ENCODE data around the gene TMEM120B.

Gene TMEM120B

GRCh38 chr12:121773011-121773777, 60.6 kb downstream of the TMEM120B start:
- DNase-seq (ENCODE audit: low read depth in 3 of 3, low spot score in 1 of 3), result peak in 2 of 3 donors; percentile 54 to 65

GRCh38 chr12:121774968-121775474, 62.5 kb downstream of the TMEM120B start:
- no peak for DNase-seq (ENCODE audit: low read depth in 3 of 3, low spot score in 1 of 3)

GRCh38 chr12:121775501-121775900, 62.9 kb downstream of the TMEM120B start:
- no peak for DNase-seq (ENCODE audit: low read depth in 3 of 3, low spot score in 1 of 3)

GRCh38 chr12:121776190-121777098, 63.9 kb downstream of the TMEM120B start:
- DNase-seq (ENCODE audit: low read depth in 3 of 3, low spot score in 1 of 3), result peak; percentile 72 to 97 (median 80)

GRCh38 chr12:121778567-121779421, 66.2 kb downstream of the TMEM120B start:
- DNase-seq (ENCODE audit: low read depth in 3 of 3, low spot score in 1 of 3), result no peak

GRCh38 chr12:121779422-121779895, 66.9 kb downstream of the TMEM120B start:
- no peak for DNase-seq (ENCODE audit: low read depth in 3 of 3, low spot score in 1 of 3)

- no peak for DNase-seq (ENCODE audit: low read depth in 3 of 3, low spot score in 1 of 3)
These were observed 67.9 kb downstream of the TMEM120B start for GRCh38 chr12:121780429-121780828.

GRCh38 chr12:121781484-121781997, 69.0 kb downstream of the TMEM120B start:
- DNase-seq (ENCODE audit: low read depth in 3 of 3, low spot score in 1 of 3), result no peak

GRCh38 chr12:121781998-121782979, 69.7 kb downstream of the TMEM120B start:
- DNase-seq (ENCODE audit: low read depth in 3 of 3, low spot score in 1 of 3), result peak in 1 of 3 donors; percentile 53

GRCh38 chr12:121783766-121784165, 71.2 kb downstream of the TMEM120B start:
- DNase-seq (ENCODE audit: low read depth in 3 of 3, low spot score in 1 of 3), result no peak

- no peak for DNase-seq (ENCODE audit: low read depth in 3 of 3, low spot score in 1 of 3)
These were observed 71.9 kb downstream of the TMEM120B start for GRCh38 chr12:121784460-121784859.

GRCh38 chr12:121786440-121786825, 73.9 kb downstream of the TMEM120B start:
- DNase-seq (ENCODE audit: low read depth in 3 of 3, low spot score in 1 of 3), result no peak

GRCh38 chr12:121787063-121788025, 74.8 kb downstream of the TMEM120B start:
- no peak for DNase-seq (ENCODE audit: low read depth in 3 of 3, low spot score in 1 of 3)

GRCh38 chr12:121788176-121788818, 75.7 kb downstream of the TMEM120B start:
- no peak for DNase-seq (ENCODE audit: low read depth in 3 of 3, low spot score in 1 of 3)

GRCh38 chr12:121789233-121789781, 76.8 kb downstream of the TMEM120B start:
- no peak for DNase-seq (ENCODE audit: low read depth in 3 of 3, low spot score in 1 of 3)

GRCh38 chr12:121789800-121790728, 77.5 kb downstream of the TMEM120B start:
- peak; percentile 84 to 88 (median 86) for DNase-seq (ENCODE audit: low read depth in 3 of 3, low spot score in 1 of 3)

Data from stimulated activated CD4-positive, alpha-beta T cell treated with anti-CD3 and anti-CD28 coated beads, TNF-alpha, amount 100 ng/mL, for 1 hour (primary cell).